CD4-positive, alpha-beta T cell treated with Interleukin-17A for 4 hours (primary cell): ENCODE data around the gene NFKBIE.

ENCODE experiments used
- DNase-seq: peaks from one replicate; pipeline ENCODE4 v3.0.0-alpha.2; 2020; ENCODE audit warnings: mixed read lengths

The NFKBIE gene

GRCh38 chr6:44257025-44257752, 8.2 kb downstream of the NFKBIE start, which contains the start of gene SLC35B2:
SLC35B2 (minus strand) TSS chr6:44257528; CDS start chr6:44257410, 118 bp downstream.
- peak; percentile 71 for DNase-seq

DNA sequence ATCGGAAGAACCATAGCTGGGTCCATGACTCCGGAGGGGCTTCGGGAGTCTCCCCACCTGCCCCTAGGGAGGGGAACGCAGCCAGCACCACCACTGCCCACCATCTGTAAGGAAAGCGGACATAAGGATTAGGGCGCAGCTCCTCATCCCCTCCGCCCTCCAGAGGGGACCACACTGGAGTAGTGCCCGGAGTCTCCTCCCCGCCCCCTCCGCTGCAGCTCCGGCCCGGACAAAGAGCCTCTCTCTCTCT, 8.7 kb downstream of the NFKBIE start:
- no peak for DNase-seq

DNA sequence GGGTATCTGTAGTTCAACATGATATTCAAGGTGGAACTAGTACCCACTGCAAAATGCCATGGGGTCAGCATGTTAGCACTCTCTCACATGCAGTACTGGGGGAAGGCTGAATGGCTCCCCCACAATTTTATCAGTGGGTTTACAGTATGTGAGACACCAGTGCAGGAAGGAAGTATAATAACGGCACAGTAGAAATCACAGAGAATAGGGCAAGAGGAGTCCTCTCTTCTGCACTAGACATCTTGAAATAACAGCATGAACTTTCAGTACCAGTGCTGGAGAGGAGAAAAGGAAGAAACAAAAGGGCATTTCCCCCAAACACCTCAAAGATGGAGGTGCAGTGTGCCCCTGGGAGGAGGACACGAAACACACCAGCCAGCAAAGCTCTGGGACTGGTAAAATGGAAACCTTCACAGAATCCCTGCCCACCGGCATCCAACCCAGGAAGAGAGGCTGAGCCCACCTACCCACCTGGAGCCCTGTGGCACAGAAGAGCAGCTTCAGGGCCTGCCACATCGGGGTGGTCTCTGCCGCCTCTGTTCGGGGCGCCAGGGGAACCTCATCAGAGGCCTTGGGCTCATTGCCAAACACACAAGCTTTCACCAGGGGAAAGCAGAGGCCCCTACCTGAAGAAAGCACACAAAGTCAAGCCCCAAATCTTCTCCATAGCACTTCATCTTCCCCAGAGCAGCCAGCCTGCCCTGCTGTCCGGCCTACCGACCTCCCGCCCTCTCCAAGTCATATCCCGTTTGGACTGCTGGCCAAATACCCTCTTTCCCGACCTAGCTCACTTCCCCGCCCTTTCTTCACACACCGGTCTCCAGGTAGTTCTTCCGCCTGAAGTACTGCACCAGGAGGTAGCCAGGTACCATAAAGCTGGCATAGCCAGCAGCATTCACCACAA, 9.2 kb downstream of the NFKBIE start:
- peak; percentile 23 for DNase-seq

GRCh38 chr6:44255105-44255808, 10.1 kb downstream of the NFKBIE start:
- DNase-seq, result no peak

- DNase-seq, result no peak
These were observed 10.9 kb downstream of the NFKBIE start for GRCh38 chr6:44254191-44255104.

- peak; percentile 71 for DNase-seq
These were observed 11.8 kb downstream of the NFKBIE start for GRCh38 chr6:44253307-44254101.

DNA sequence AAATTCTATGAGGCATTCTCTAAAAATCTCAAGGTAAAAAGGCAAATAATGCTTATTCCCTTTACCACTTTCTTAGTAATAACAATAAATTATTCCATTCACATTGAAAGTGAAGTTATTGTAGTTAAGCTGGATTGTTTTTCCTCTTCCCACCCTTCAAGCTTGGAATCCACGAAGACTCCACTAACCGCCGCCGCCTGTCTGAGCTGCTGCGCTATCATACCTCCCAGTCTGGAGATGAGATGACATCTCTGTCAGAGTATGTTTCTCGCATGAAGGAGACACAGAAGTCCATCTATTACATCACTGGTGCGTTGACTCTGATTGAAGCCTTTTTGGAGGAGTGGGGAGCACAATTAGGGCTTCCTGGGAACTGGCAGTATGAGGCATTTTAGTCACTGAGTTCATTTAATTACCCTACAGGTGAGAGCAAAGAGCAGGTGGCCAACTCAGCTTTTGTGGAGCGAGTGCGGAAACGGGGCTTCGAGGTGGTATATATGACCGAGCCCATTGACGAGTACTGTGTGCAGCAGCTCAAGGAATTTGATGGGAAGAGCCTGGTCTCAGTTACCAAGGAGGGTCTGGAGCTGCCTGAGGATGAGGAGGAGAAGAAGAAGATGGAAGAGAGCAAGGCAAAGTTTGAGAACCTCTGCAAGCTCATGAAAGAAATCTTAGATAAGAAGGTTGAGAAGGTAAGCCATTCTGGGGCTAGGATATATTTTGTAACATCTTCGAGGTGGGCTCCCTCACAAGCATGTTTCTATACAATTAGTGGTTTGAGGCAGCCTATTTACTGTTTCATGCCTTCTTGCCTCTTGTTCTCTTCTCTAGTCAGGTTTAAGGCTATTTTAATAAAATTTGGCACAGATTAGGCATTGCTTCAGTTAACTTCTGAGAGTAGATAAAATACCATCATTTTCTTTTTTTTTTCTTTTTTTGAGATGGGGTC, 13.5 kb downstream of the NFKBIE start:
- DNase-seq, result no peak

DNA sequence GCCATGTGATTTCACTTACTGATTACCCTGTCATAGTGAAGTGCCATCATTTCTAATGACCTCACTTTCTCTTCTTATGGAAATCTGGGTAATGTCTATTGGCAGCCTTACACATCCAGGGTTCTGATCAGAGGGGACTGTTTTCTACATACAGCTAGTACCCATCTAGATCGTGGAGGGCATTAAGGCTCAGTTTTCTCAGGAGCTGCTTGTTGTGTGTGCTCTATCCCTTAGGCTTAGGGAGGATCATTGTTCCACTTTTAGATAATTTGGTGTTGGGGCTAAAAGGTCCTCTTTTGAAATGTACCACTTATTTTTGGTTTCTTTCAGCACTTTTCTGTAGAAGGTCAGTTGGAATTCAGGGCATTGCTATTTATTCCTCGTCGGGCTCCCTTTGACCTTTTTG, 14.6 kb downstream of the NFKBIE start:
- DNase-seq, result no peak

DNA sequence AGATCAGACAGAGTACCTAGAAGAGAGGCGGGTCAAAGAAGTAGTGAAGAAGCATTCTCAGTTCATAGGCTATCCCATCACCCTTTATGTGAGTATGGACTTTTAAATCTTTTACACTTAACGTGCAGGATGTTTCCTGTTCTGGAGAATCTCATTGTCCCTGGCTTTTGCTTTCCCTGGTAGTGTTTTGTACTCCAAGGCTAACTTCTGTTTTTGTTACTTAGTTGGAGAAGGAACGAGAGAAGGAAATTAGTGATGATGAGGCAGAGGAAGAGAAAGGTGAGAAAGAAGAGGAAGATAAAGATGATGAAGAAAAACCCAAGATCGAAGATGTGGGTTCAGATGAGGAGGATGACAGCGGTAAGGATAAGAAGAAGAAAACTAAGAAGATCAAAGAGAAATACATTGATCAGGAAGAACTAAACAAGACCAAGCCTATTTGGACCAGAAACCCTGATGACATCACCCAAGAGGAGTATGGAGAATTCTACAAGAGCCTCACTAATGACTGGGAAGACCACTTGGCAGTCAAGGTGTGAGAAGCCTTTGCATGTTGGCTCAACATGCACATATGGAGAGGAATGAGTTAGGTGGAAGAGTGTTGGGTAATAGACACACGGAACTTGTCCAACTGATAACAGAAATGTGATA, 15.2 kb downstream of the NFKBIE start:
- no peak for DNase-seq

DNA sequence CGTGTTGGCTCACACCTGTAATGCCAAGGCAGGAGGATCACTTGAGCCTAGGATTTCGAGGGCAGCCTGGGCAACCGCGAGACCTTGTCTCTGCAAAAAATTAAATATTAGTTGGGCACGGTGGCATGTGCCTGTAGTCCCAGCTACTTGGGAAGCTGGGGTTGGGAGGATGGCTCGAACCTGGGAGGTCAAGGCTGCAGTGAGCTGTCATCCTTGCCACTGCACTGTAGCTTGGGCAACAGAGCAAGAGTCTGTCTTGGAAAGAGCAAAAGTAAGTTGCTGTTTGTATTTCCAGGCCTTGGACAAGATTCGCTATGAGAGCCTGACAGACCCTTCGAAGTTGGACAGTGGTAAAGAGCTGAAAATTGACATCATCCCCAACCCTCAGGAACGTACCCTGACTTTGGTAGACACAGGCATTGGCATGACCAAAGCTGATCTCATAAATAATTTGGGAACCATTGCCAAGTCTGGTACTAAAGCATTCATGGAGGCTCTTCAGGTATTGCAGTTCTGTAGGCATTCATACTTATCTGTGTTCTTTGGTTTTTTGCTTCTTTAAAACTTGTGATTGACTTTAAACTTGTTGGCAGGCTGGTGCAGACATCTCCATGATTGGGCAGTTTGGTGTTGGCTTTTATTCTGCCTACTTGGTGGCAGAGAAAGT, 16.1 kb downstream of the NFKBIE start:
- DNase-seq, result no peak

DNA sequence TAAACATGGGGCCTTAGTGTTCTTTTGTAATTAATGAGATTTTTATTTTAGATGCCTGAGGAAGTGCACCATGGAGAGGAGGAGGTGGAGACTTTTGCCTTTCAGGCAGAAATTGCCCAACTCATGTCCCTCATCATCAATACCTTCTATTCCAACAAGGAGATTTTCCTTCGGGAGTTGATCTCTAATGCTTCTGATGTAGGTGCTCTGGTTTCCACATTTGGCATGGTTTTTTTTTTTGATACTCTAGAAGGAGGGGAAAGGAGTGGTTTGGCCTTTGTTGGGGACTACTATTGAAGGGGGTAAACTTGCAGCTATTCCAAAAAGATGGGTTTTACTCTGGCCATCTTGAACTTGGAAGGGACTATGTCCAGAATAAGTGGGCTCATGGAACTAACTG, 16.8 kb downstream of the NFKBIE start:
- no peak for DNase-seq

DNA sequence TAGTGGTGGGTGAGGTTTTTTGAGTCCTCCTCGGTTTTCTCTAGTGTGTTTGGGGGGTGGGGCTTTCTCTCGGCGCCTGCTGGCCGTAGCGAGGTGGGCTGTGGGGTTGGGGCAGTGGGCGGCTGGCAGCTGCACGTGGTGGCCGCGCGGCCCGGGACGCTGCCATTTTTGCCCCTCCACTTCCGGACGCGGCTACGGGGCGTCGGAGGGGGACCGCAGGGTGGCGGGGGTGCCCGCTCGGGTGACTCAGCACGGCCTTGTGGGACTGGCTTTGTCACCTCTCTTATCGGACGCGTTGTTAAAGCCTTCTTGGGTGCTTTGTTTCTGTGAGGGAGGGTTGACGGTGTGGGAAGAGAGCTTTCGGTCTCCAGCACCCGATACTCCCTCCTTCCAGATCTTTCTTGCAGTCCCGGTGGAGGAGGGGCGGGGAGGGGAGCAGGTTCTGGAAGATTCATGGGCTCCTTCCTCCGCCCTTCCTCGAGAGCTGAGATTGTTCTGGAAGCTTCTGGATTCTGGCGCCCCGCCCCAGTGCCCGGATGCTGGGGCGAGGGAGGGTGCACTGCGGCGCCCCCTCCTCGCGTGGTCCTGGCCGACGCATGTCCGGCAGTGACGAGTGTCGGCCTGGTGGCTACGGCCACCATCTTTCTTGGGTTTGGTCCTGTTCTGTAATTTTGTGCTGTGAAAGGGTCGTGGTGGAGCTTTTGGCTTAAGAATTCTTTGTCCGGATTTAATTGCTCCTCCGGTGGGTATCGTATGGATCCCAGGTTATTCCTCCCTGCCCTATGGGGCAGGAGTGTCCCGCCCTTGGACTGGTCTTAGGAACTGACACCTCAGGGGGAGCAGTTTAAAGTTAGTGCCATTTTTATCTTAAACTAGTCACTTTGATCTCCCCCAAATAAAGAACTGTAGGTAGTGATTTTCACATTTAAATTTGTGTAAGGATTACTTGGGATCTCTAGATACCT, 17.7 kb downstream of the NFKBIE start:
- DNase-seq, result peak; percentile 90

- DNase-seq, result peak; percentile 95
These were observed 18.6 kb downstream of the NFKBIE start, which contains the start of gene HSP90AB1 for GRCh38 chr6:44246663-44247337. HSP90AB1 (plus strand) TSS chr6:44247101; CDS start chr6:44248630, 1,529 bp downstream.

GRCh38 chr6:44245912-44246662, 19.3 kb downstream of the NFKBIE start:
- DNase-seq, result peak; percentile 89

- DNase-seq, result no peak
These were observed 19.9 kb downstream of the NFKBIE start for GRCh38 chr6:44245391-44245911.

GRCh38 chr6:44243345-44243744, 22.0 kb downstream of the NFKBIE start:
- DNase-seq, result no peak
